HCT116 (cell line): ENCODE results near the gene SRP9. TPM values are rescaled to one million over a fixed set of nuclear protein-coding genes. Genes with fewer than 3 reads are reported as not detected.
"Not testable (repeated sequence)": the region's sequence is repeated elsewhere in the genome, so short reads cannot be mapped to it uniquely, and the experiment has no call there.

ENCODE experiments used
- ATAC-seq: fragments of 200-7000 bp; cut with Tn5 transposase; 2 replicates; pipeline ENCODE4 v1.9.1; 2020; ENCODE audit warnings: mild to moderate bottlenecking, moderate library complexity
- BruUV-seq: library from RNA; stranded (reverse); fragments of 400-500 nt; replicated peaks from 2 replicates; lab custom pipeline; 2021; lab: Mats Ljungman, UMichigan
- CTCF ChIA-PET: fragments of 300-600 bp; sonication (Branson Sonifier 250); formaldehyde crosslinking; loops from one replicate; lab custom pipeline; 2021; ENCODE audit warnings: antibody characterized with exemption; lab: Charles Lee
- POLR2A ChIA-PET: fragments of 300-600, 350-600 bp; sonication (Branson Sonifier 250); formaldehyde crosslinking; loops from one replicate; lab custom pipeline; 2021; ENCODE audit warnings: antibody characterized with exemption; lab: Charles Lee
- RAD21 ChIA-PET, 2 experiments: fragments of 300-600 bp; sonication (Branson Sonifier 250); formaldehyde crosslinking; loops; one replicate each; lab custom pipeline; 2023; ENCODE audit warnings: low total read pairs in 2 of 2; ENCODE audit not compliant: uncharacterized antibody in 2 of 2, unreplicated experiment in 2 of 2, low non-redundant PET in 1 of 2; lab: Charles Lee
- DNase-seq: peaks from one replicate; pipeline ENCODE4 v3.0.0-alpha.2; 2010; ENCODE audit warnings: low read depth, low spot score
- H2AFZ ChIP-seq: fragments of 200-600 bp; shearing (Covaris generic), sonication (generic); 2 replicates; pipeline ENCODE4 v1.6.1; 2017; ENCODE audit warnings: low read depth, mixed run types, mixed read lengths, antibody characterized with exemption, low read length; ENCODE audit not compliant: poor library complexity, severe bottlenecking
- H3K27ac ChIP-seq: 2 replicates; pipeline ENCODE4 v1.5.1; 2012; ENCODE audit warnings: low read depth, low read length
- H3K27me3 ChIP-seq: fragments of 200-600 bp; sonication (generic); 2 replicates; pipeline ENCODE4 v1.6.1; 2016; ENCODE audit warnings: mixed run types, low read length, mixed read lengths; ENCODE audit not compliant: insufficient read depth
- H3K36me3 ChIP-seq, 2 experiments: fragments of 200-500 bp in 1 of 2; fragments of 200-600 bp in 1 of 2; sonication (Bioruptor generic) in 1 of 2; sonication (generic) in 1 of 2; 2 replicates each; pipeline versions ENCODE4 v1.5.1 to v1.6.1; 2014 to 2016; ENCODE audit warnings: low read length in 2 of 2, inconsistent platforms in 1 of 2, mixed read lengths in 1 of 2, mixed run types in 1 of 2; ENCODE audit not compliant: insufficient read depth in 2 of 2, control insufficient read depth in 1 of 2
- H3K4me1 ChIP-seq, 2 experiments: fragments of 200-600 bp in 1 of 2; sonication (generic) in 1 of 2; 2 replicates each; pipeline versions ENCODE4 v1.5.1 to v1.6.1; 2012 to 2017; ENCODE audit warnings: low read length in 2 of 2, inconsistent platforms in 1 of 2, mild to moderate bottlenecking in 1 of 2, mixed read lengths in 1 of 2, mixed run types in 1 of 2, moderate library complexity in 1 of 2; ENCODE audit not compliant: insufficient read depth in 2 of 2, control insufficient read depth in 1 of 2
- H3K4me2 ChIP-seq: fragments of 200-600 bp; sonication (generic); 2 replicates; pipeline ENCODE4 v1.6.1; 2017; ENCODE audit warnings: mixed run types, low read length, mixed read lengths
- H3K4me3 ChIP-seq, 2 experiments: fragments of 200-600 bp in 1 of 2; sonication (generic) in 1 of 2; replicated peaks in 1 of 2; 2 replicates each; pipeline ENCODE4 v1.5.1; 2011 to 2016; ENCODE audit warnings: low read length in 2 of 2, control low read depth in 1 of 2, low read depth in 1 of 2, mild to moderate bottlenecking in 1 of 2, mixed read lengths in 1 of 2, mixed run types in 1 of 2
- H3K79me2 ChIP-seq: fragments of 200-600 bp; sonication (generic); 2 replicates; pipeline ENCODE4 v1.6.1; 2017; ENCODE audit warnings: mild to moderate bottlenecking, mixed run types, low read length, moderate library complexity, mixed read lengths; ENCODE audit not compliant: insufficient read depth
- H3K9ac ChIP-seq: fragments of 200-600 bp; sonication (generic); 2 replicates; pipeline ENCODE4 v1.6.1; 2016; ENCODE audit warnings: low read length, mixed read lengths
- H3K9me2 ChIP-seq: fragments of 200-600 bp; sonication (generic), shearing (Covaris generic); 2 replicates; pipeline ENCODE4 v1.6.1; 2017; ENCODE audit warnings: mixed run types, mild to moderate bottlenecking, moderate library complexity; ENCODE audit not compliant: insufficient read depth
- H3K9me3 ChIP-seq, 2 experiments: fragments of 200-500 bp in 1 of 2; fragments of 200-600 bp in 1 of 2; sonication (Bioruptor generic) in 1 of 2; sonication (generic) in 1 of 2; 2 replicates each; pipeline ENCODE4 v1.6.1; 2014 to 2017; ENCODE audit warnings: low read length in 2 of 2, mixed read lengths in 2 of 2, inconsistent platforms in 1 of 2, low read depth in 1 of 2, mild to moderate bottlenecking in 1 of 2, mixed run types in 1 of 2, moderate library complexity in 1 of 2; ENCODE audit not compliant: control insufficient read depth in 1 of 2, insufficient read depth in 1 of 2
- H4K20me1 ChIP-seq: fragments of 200-600 bp; sonication (generic), shearing (Covaris generic); 2 replicates; pipeline ENCODE4 v1.6.1; 2017; ENCODE audit warnings: mixed run types, mild to moderate bottlenecking, moderate library complexity; ENCODE audit not compliant: insufficient read depth
- ATF3 ChIP-seq: IDR thresholded peaks from 2 replicates; pipeline ENCODE4 v1.6.1; 2012
- EGR1 ChIP-seq: IDR thresholded peaks from 2 replicates; pipeline ENCODE4 v1.6.1; 2012; ENCODE audit warnings: low read depth
- EZH2 ChIP-seq: fragments of 200-600 bp; sonication (generic); IDR thresholded peaks from 2 replicates; pipeline ENCODE4 v1.6.1; 2017; ENCODE audit warnings: antibody characterized with exemption, mixed run types
- EZH2phosphoT487 ChIP-seq: fragments of 200-600 bp; IDR thresholded peaks from 2 replicates; pipeline ENCODE4 v1.6.1; 2018; ENCODE audit warnings: antibody characterized with exemption, borderline replicate concordance
- FOSL1 ChIP-seq: IDR thresholded peaks from 2 replicates; pipeline ENCODE4 v1.6.1; 2012; ENCODE audit warnings: low read depth
- MAX ChIP-seq: IDR thresholded peaks from 2 replicates; pipeline ENCODE4 v1.6.1; 2012
- POLR2AphosphoS5 ChIP-seq: IDR thresholded peaks from 2 replicates; pipeline ENCODE4 v1.6.1; 2011; ENCODE audit warnings: mild to moderate bottlenecking, low read depth, low read length, moderate library complexity
- RAD21 ChIP-seq: IDR thresholded peaks from 2 replicates; pipeline ENCODE4 v1.6.1; 2012; ENCODE audit warnings: low read depth, mild to moderate bottlenecking
- REST ChIP-seq: IDR thresholded peaks from 2 replicates; pipeline ENCODE4 v1.6.1; 2012; ENCODE audit warnings: low read depth
- SP1 ChIP-seq: IDR thresholded peaks from 2 replicates; pipeline ENCODE4 v1.6.1; 2012; ENCODE audit warnings: low read depth
- SRF ChIP-seq: IDR thresholded peaks from 2 replicates; pipeline ENCODE4 v1.6.1; 2012; ENCODE audit warnings: low read depth
- TCF7L2 ChIP-seq: IDR thresholded peaks from 2 replicates; pipeline ENCODE4 v1.7.0; 2011; ENCODE audit warnings: borderline replicate concordance, inconsistent platforms; ENCODE audit not compliant: insufficient read depth, insufficient read length; ENCODE audit errors: extremely low read depth
- YY1 ChIP-seq: IDR thresholded peaks from 2 replicates; pipeline ENCODE4 v1.6.1; 2011; ENCODE audit warnings: low read length, low read depth, moderate library complexity, mild to moderate bottlenecking; ENCODE audit not compliant: insufficient replicate concordance; ENCODE audit errors: extremely low read depth
- ZFX ChIP-seq: fragments of 450-650 bp; IDR thresholded peaks from 2 replicates; pipeline ENCODE4 v1.6.1; 2017
- intact Hi-C: fragments of 100-400 bp; cut with micrococcal nuclease; formaldehyde crosslinking; loops from 2 replicates; pipeline ENCODE4 v1.10.0; 2022
- total RNA-seq: library from RNA; stranded (reverse); gene quantifications from one replicate; pipeline ENCODE4 v1.2.1, GENCODE V29; 2021; ENCODE audit not compliant: unreplicated experiment

Gene SRP9
- total RNA-seq, 1 experiment from 2014 or later, result 220 TPM

GRCh38 chr1:225834417-225835329 is 57.0 kb downstream of the SRP9 start (continued):
- TF ChIP-seq FOSL1 (no peak), RAD21 (no peak), SP1 (no peak), EZH2phosphoT487 (no peak), MAX (no peak), YY1 (no peak), EZH2 (no peak)
- TF ChIP-seq, all 23 proteins: peak for 0

GRCh38 chr1:225835856-225836255 is 58.2 kb downstream of the SRP9 start:
- POLR2A ChIA-PET, result no interaction called here
- TF ChIP-seq EGR1 (no peak), SRF (no peak), POLR2AphosphoS5 (no peak), ZFX (no peak), MAX (no peak), REST (no peak), TCF7L2 (no peak), EZH2 (no peak), FOSL1 (no peak), ATF3 (no peak), YY1 (no peak)
- BruUV-seq, result no TSS peak
- Histone ChIP-seq H4K20me1 (no peaks in the 10 kb centered on the region), H3K27me3 (no peaks in the 10 kb centered on the region), H3K4me2 (no peak overlapping the region), H3K79me2 (no peaks in the 10 kb centered on the region), H3K36me3 (peaks cover 0 to 6% of the 10 kb centered on the region in 2 experiments; a peak in 2 of 4 replicates), H3K27ac (no peak overlapping the region), H3K9me2 (no peaks in the 10 kb centered on the region), H3K9me3 (no peaks in the 10 kb centered on the region), H2AFZ (no peak overlapping the region), H3K4me3 (no peak overlapping the region), H3K4me1 (no peaks in the 10 kb centered on the region), H3K9ac (no peak overlapping the region)
- intact Hi-C loops, result no loop called here
- DNase-seq (no peak), ATAC-seq (no peak)
- CTCF ChIA-PET, result interaction anchor here (1.1 kb wide), 1 partner anchor 26 kb away, joined by 4 read pairs; the partner anchor contains the start of gene EPHX1
- RAD21 ChIA-PET, result no interaction called here

GRCh38 chr1:225836296-225836695 is 58.7 kb downstream of the SRP9 start:
- intact Hi-C loops, H3K27me3 ChIP-seq, H3K9me2 ChIP-seq, H3K79me2 ChIP-seq, H3K4me3 ChIP-seq, POLR2A ChIA-PET, H3K4me2 ChIP-seq, DNase-seq, H3K9me3 ChIP-seq, CTCF ChIA-PET, H3K9ac ChIP-seq, H3K27ac ChIP-seq, H3K4me1 ChIP-seq, H3K36me3 ChIP-seq, H4K20me1 ChIP-seq, BruUV-seq, RAD21 ChIA-PET, ATAC-seq, H2AFZ ChIP-seq: not testable (repeated sequence)
